HG02943 (cell line): ENCODE results near the gene ATP2C2.
"Not testable (repeated sequence)": the region's sequence is repeated elsewhere in the genome, so short reads cannot be mapped to it uniquely, and the experiment has no call there.

ENCODE experiments used
- ATAC-seq: cut with Tn5 transposase; IDR thresholded peaks from one replicate; pipeline ENCODE4 v1.9.1; 2021; ENCODE audit warnings: mild to moderate bottlenecking, low read depth, moderate library complexity; ENCODE audit not compliant: unreplicated experiment

The ATP2C2 gene

DNA sequence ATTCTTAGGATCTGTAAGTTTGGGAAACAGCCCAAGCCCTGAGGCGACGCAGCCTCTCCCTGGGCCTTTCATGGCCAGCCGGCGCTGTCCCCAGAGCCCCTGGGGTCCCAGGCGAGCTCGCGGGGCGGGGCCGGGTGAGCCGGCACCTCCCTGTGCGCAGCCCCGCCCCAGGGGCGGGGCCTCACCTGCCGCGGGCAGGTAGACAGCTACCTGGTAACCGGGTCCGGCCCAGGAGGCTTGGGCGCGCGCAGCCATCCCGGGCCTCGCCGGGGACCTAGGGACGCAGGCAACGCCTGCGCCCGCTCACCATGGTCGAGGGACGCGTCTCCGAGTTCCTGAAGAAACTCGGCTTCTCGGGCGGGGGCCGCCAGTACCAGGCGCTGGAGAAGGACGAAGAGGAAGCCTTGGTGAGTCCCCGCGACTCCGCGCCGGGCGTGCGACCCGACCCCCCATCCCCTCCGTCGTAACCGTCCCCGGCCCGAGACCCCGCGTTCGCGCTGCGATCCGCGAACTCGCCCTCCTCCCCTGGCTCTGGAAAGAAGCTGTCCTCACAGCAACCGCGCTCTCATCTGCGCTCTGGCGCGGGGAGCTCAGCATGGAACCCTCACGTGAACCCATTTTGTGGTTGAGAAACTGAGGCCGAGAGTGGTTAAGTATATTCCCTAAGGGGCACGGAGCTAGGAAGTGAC is at the start of gene ATP2C2:
Gene ATP2C2 (plus strand): TSS at position 231 of the 689 bp plus-strand sequence. CDS start 78 bp downstream, at position 309.
- ATAC-seq, result no peak

- no peak for ATAC-seq
Measured at GRCh38 chr16:84319146-84319760, 49.1 kb upstream of the ATP2C2 start.

- ATAC-seq, result no peak
Measured at GRCh38 chr16:84320511-84320910, 47.8 kb upstream of the ATP2C2 start.

- no peak for ATAC-seq
Measured at GRCh38 chr16:84321932-84322331, 46.4 kb upstream of the ATP2C2 start.

- ATAC-seq, result no peak
Measured at GRCh38 chr16:84322749-84323148, 45.6 kb upstream of the ATP2C2 start.

GRCh38 chr16:84323606-84324005 is 44.7 kb upstream of the ATP2C2 start:
- no peak for ATAC-seq

DNA sequence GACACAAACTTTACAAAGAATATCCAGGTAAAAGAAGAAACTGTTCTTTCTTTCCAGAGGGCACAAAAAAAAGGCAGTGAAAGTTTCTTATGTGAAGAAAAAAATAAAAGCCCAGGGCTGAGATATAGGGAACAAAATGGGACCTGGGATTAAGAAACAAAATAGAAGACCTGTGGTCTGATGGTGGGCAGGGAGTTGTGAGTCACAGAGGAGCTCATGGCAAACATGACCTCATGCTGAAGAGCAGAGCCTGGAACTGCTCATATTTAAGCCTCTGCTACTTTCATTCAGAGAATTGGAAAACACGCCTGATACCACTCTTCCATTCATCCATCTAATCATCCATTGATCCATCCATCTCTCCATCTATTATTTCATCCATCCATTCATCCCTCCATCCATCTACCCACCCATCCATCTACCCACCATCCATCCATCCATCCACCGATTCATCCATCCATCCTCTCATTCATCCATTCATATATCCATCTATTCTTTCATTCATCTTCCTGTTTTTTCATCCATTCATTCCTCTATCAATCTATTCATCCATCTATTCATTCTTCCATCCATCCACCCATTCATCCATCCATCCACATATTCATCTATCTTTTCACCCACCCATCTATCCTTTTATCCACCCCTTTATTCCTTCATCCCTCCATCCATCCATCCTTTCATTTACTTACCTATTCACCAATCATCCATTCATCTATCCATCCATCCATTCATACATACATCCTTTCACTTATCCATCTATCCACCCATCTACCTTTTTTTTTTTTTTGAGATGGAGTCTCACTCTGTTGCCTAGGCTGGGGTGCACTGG is 43.7 kb upstream of the ATP2C2 start:
- ATAC-seq, result no peak

- no peak for ATAC-seq
Measured at GRCh38 chr16:84326545-84326944, 41.8 kb upstream of the ATP2C2 start.

DNA sequence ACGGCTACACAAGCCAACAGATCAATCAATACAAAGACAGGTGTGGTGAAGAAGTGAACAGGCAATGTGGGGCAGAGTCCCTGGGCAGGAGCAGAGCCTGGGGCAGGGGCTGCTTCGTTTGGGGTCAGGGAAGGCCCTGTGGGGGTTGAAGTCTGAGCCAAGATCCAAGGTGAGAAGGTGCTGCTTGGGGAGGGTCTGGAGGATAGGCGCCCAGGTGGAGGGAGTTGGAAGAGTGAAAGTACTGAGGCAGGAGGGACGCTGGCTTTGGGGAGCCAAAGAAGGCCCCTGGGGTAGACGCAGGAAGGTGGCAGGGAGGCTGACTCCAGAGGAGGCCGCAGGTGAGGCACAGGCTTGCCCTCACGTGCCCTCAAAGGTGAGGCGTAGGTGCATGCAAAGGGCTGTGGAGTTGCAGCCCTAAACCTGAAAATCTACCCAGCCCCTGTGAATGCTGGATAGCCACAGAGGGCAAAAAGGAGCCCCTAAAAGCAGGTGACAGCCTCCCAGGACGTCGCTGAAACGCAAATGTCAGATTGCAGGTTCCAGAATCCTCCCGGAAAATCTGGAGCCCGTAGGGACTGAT is 40.3 kb upstream of the ATP2C2 start:
- ATAC-seq, result no peak

GRCh38 chr16:84329016-84329415 is 39.3 kb upstream of the ATP2C2 start:
- no peak for ATAC-seq

DNA sequence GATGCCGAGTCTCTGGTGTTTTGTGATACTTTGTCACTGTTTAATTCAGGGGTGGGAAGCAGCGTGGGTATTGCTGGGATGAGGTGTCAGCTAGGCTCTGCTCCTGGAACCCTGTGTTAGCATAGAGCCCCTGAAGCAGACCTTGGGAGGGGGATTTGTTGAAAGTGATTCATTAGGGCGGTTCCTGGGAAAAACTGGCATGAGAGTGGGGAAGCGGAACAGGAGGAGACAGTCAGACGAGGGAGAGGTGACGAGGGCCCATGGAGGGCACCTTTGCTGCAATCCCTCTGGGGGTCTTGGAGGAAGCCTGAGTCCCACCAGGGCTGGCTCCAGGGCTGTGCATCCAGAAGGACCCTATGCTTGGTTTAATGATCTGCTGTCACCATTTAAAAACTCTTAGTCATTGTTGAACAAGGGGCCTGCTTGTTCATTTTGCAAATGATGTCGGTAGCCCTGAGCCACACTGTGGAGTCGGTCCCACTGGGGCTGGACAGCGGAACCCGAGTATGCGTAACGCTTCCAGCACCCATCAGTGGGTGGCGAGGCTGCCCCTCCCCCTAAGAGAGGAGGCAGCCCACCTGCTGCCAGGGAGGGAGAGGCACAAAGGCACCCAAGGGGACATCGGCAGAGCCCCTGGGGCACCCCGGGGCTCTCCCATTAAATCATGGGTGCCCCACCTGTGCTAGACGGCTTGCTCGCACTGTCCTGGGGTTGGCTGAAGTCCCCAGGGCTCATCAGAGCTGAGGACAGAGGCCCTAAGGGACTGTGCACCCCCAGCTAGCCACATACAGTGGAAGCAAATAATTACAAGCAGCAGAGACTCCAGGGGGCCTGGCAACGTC is 38.3 kb upstream of the ATP2C2 start:
- no peak for ATAC-seq

DNA sequence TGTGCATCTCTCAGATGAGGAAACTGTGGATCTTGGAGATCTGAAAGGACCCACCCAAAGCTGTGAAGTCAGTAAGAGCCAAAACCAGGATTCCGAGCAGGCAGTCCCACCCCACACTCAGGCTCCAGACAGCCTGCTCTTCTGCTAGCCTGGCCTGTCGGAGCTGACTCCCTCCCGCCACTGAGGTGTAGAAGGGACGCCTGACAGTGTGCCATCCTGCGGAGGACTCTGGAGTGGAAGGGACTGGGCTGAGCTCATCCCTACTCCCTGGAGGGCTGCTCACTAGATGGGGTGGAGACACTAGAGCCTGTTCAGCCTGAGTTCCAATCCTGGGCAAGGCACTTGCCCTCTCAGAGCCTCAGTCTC is 37.7 kb upstream of the ATP2C2 start:
- ATAC-seq, result no peak

DNA sequence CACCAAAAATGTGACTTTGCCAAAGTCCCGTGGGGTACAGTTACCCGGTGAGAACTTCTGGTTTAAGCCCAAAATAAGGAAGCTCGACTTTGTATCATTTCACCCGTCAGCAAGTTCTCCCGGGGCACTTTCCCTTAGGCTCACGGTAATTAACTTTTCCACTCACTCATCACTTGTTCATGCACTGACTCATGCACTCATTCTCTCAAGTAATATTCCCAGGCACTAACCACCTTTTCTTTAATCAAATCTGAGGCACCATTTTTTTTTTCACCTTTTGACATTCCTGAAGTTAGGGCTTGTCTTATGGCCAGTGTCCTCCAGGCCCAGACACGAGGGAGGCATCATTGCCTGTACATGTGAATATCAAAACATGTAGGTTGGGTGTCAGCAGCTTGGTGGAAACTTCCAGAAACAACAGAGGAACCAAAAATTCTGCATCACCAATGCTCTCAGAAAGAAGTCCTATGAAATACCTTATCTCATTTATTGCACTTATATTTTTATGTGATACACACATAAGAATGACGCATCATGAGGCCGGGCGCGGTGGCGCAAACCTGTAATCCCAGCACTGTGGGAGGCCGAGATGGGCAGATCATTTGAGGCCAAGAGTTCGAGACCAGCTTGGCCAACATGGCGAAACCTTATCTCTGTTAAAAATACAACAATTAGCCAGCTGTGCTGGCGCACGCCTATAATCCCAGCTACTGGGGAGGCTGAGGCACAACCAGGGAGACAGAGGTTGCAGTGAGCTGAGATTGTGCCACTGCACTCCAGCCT is 36.1 kb upstream of the ATP2C2 start:
- ATAC-seq, result no peak

GRCh38 chr16:84332975-84333684 is 35.2 kb upstream of the ATP2C2 start:
- ATAC-seq, result no peak

GRCh38 chr16:84334058-84334457 is 34.3 kb upstream of the ATP2C2 start:
- ATAC-seq, result no peak

DNA sequence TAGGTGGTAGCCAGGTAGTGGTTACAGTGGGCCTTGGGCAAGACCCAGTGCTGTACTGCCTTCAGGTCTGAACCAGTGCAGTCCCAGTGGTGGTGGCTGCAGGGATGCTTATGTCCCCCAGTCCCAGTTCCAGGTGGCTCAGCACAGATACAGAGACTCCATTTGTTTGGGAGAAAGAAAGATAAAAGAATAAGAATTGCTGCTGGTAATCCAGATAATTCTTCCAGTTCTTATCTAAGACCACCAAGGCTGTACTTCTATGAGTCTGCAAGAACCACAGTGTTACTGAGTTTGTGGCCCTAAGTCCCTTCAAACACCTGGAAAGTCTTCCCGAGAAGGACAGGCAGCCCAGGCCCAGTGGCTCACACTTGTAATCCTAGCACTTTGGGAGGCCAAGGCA is 33.9 kb upstream of the ATP2C2 start:
- ATAC-seq, result no peak

DNA sequence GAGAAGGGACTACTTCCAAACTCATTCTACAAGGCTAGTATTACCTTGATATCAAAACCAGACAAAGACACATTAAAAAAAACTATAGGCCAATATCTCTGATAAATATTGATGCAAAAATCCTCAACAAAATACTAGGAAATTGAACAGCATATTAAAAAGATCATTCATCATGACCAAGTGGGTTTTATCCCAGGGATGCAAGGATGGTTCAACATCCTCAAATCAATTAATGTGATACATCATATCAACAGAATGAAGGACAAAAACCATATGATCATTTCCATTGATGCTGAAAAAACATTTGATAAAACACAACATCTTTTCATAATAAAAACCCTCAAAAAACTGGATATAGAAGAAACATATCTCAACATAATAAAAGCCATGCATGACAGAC is 31.1 kb upstream of the ATP2C2 start:
- ATAC-seq, result not testable (repeated sequence)

GRCh38 chr16:84339311-84339710 is 29.0 kb upstream of the ATP2C2 start:
- no peak for ATAC-seq

GRCh38 chr16:84339766-84340165 is 28.6 kb upstream of the ATP2C2 start:
- ATAC-seq, result no peak
